Endodermal cell (in vitro differentiated cells): ENCODE results near the gene LAMC1. TPM values are rescaled to one million over a fixed set of nuclear protein-coding genes. Genes with fewer than 3 reads are reported as not detected.

Experiments used
- DNase-seq: peaks from one replicate; pipeline ENCODE4 v3.0.0-alpha.2; 2017
- H3K27ac ChIP-seq: 2 replicates; pipeline ENCODE4 v1.5.1; 2013; ENCODE audit warnings: mild to moderate bottlenecking, low read depth, low read length, moderate library complexity
- H3K27me3 ChIP-seq: 2 replicates; pipeline ENCODE4 v1.6.1; 2013; ENCODE audit warnings: mild to moderate bottlenecking, low read length, moderate library complexity; ENCODE audit not compliant: insufficient read depth, control insufficient read depth, poor library complexity, severe bottlenecking
- H3K36me3 ChIP-seq: 2 replicates; pipeline ENCODE4 v1.7.0; 2013; ENCODE audit warnings: mild to moderate bottlenecking, low read length, moderate library complexity; ENCODE audit not compliant: control insufficient read depth, insufficient read depth
- H3K4me1 ChIP-seq: one replicate; pipeline ENCODE4 v1.7.0; 2013; ENCODE audit warnings: low read length; ENCODE audit not compliant: control insufficient read depth, insufficient read depth
- H3K4me3 ChIP-seq: 2 replicates; pipeline ENCODE4 v1.5.1; 2013; ENCODE audit warnings: mild to moderate bottlenecking, low read length, moderate library complexity
- H3K9ac ChIP-seq: 2 replicates; pipeline ENCODE4 v1.6.1; 2013; ENCODE audit warnings: mild to moderate bottlenecking, low read length, moderate library complexity; ENCODE audit not compliant: poor library complexity, severe bottlenecking; ENCODE audit errors: extremely low read depth
- H3K9me3 ChIP-seq: 2 replicates; pipeline ENCODE4 v1.6.1; 2013; ENCODE audit warnings: mild to moderate bottlenecking, low read length, moderate library complexity; ENCODE audit not compliant: control insufficient read depth
- H3K27ac Mint-ChIP-seq: 2 replicates; pipeline ENCODE4 v1.8.0; 2020; ENCODE audit warnings: mixed read lengths
- H3K27me3 Mint-ChIP-seq: 2 replicates; pipeline ENCODE4 v1.8.0; 2021; ENCODE audit warnings: mild to moderate bottlenecking, mixed read lengths; ENCODE audit not compliant: insufficient read depth
- H3K36me3 Mint-ChIP-seq: 2 replicates; pipeline ENCODE4 v1.8.0; 2020; ENCODE audit warnings: low read depth, mixed read lengths
- H3K4me1 Mint-ChIP-seq: 2 replicates; pipeline ENCODE4 v1.8.0; 2020; ENCODE audit warnings: mixed read lengths
- H3K4me3 Mint-ChIP-seq: 2 replicates; pipeline ENCODE4 v1.8.0; 2020; ENCODE audit warnings: mild to moderate bottlenecking, moderate library complexity, mixed read lengths
- H3K9me3 Mint-ChIP-seq: 2 replicates; pipeline ENCODE4 v1.8.0; 2020; ENCODE audit warnings: mild to moderate bottlenecking, mixed read lengths
- WGBS, 2 experiments: methylation state at CpG; one replicate each; pipeline versions ENCODE4 v1.1.5 to v1.1.7; 2013; ENCODE audit warnings: missing lambda C conversion rate in 2 of 2, mixed read lengths in 1 of 2; ENCODE audit not compliant: insufficient coverage in 1 of 2, insufficient read length in 1 of 2; 5-methylcytosine and 5-hydroxymethylcytosine counted together
- total RNA-seq, 2 donors: library from RNA; stranded (reverse); fragmentation: NEBNext Ultra II Directional in 1 of 2; extraction: Animal tissue kit (Norgen Biotek cat#: 25700) in 1 of 2; gene quantifications; 2 replicates in 1 of 2; 3 replicates in 1 of 2; pipeline ENCODE4 v1.2.1, GENCODE V29; 2021
- TF ChIP-seq, protein P1 (sequence below): fragments of 200-600 bp; sonication (generic); conservative IDR thresholded peaks from 2 replicates; pipeline ENCODE4 v1.5.0; 2021; ENCODE audit warnings: antibody characterized with exemption, mild to moderate bottlenecking

Gene LAMC1
- total RNA-seq, 2 donors from 2014 or later: 47.9 to 58.8 TPM

DNA sequence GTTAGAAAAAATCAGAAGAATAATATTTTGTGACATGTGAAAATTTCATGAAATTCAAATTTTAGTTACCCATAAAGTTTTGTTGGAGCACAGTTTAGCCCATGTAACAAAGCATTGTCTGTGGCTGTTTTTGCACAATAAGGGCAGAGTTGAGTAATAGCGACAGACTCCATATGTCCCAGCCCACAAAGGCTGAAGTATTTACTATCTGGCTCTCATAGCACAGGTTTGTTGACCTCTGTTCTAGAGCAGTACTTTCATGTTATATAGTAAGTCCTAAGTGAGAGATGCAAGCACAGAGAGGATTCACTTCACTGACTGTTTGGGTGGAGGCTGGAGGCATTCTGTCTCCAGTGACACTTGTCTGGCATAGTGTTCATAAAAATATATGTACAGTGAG lies 6.8 kb downstream of the LAMC1 start:
- no peak overlapping the region for H3K27ac Mint-ChIP-seq
- peaks cover 5% of the 10 kb centered on the region for H3K36me3 Mint-ChIP-seq
- Histone ChIP-seq H3K27ac (no peak overlapping the region), H3K9me3 (no peaks in the 10 kb centered on the region), H3K36me3 (no peaks in the 10 kb centered on the region), H3K27me3 (peaks cover 12% of the 10 kb centered on the region), H3K4me1 (peaks cover 26% of the 10 kb centered on the region), H3K4me3 (no peak overlapping the region), H3K9ac (no peak overlapping the region)
- peaks cover 55% of the 10 kb centered on the region for H3K4me1 Mint-ChIP-seq
- no peak for DNase-seq
- TF ChIP-seq, protein P1, sequence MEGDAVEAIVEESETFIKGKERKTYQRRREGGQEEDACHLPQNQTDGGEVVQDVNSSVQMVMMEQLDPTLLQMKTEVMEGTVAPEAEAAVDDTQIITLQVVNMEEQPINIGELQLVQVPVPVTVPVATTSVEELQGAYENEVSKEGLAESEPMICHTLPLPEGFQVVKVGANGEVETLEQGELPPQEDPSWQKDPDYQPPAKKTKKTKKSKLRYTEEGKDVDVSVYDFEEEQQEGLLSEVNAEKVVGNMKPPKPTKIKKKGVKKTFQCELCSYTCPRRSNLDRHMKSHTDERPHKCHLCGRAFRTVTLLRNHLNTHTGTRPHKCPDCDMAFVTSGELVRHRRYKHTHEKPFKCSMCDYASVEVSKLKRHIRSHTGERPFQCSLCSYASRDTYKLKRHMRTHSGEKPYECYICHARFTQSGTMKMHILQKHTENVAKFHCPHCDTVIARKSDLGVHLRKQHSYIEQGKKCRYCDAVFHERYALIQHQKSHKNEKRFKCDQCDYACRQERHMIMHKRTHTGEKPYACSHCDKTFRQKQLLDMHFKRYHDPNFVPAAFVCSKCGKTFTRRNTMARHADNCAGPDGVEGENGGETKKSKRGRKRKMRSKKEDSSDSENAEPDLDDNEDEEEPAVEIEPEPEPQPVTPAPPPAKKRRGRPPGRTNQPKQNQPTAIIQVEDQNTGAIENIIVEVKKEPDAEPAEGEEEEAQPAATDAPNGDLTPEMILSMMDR: no peak
- no peak overlapping the region for H3K4me3 Mint-ChIP-seq
- 96% methylated on average over 1 of the region's 1 CpG; no CpG with 5 or more reads in 1 of the 2 experiments for WGBS, 2 experiments
- no peaks in the 10 kb centered on the region for H3K9me3 Mint-ChIP-seq
- H3K27me3 Mint-ChIP-seq: peaks cover 27% of the 10 kb centered on the region

DNA sequence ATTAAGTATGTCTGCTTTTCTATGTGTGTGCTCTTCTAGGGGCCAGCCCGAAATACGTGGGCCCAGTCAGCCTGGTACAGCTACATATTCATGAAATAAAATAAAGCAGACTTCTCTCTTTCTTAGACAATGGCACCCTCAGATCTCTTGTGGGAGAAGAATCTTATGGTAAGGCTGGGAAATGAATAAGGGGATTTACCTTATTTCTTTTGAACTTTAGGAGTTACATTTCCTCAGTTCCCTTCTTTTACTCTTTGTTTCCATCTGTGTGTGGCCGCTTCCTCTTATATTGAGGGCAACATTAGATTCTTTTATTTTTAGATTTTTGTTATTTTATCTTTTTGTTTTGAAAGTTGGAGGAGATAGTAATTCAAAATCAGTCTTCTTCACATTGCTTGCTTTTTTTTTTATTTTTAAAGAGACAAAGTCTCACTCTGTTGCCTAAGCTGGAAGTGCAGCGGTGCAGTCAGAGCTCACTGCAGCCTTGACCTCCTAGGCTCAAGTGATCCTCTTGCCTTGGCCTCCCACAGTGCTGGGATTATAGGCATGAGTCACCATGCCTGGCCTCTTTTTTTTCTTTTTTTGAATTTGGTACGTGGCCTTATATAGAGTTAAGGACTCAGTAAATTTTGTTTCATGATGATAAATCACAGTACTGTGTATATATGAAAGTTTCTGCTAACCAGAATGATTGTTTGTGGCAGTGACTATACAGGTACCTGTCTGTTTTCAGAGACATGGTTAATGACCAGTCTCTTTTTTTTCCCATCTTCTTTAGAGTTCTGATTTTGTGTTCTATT lies 9.1 kb downstream of the LAMC1 start:
- Mint-ChIP-seq H3K36me3 (peaks cover 5% of the 10 kb centered on the region), H3K27ac (no peak overlapping the region), H3K4me3 (no peak overlapping the region), H3K27me3 (peaks cover 8% of the 10 kb centered on the region), H3K9me3 (no peaks in the 10 kb centered on the region), H3K4me1 (peaks cover 42% of the 10 kb centered on the region)
- Histone ChIP-seq H3K4me1 (peaks cover 23% of the 10 kb centered on the region), H3K27ac (no peak overlapping the region), H3K36me3 (no peaks in the 10 kb centered on the region), H3K27me3 (no peaks in the 10 kb centered on the region), H3K9ac (no peak overlapping the region), H3K9me3 (no peaks in the 10 kb centered on the region), H3K4me3 (no peak overlapping the region)
- TF ChIP-seq, protein P1: no peak
- WGBS, 2 experiments: 61 to 86% methylated on average over 1 to 4 of the region's 5 CpGs
- DNase-seq: no peak

DNA sequence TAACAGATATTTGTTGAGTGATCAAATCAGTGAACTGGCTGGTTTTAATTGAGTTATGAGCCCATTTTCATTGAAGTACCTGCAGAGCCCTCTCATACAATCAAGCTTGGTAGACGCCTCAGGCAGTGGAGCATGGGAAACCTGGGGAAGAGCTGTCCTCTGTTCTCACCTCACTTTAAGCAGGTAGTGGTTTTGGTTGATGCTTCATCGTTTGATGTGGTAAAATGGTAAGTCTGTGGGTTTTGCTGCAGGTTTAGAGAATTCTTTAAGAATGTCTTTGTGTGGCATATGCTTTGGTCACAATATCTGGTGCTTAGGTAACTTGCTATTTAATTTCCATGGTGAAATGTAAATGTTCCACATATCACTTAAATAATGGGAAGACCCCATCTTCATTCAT lies 10.0 kb downstream of the LAMC1 start:
- no peak overlapping the region for H3K27ac ChIP-seq
- Mint-ChIP-seq H3K4me1 (peaks cover 38% of the 10 kb centered on the region), H3K36me3 (peaks cover 5% of the 10 kb centered on the region), H3K9me3 (no peaks in the 10 kb centered on the region), H3K27me3 (peaks cover 5% of the 10 kb centered on the region), H3K4me3 (no peak overlapping the region), H3K27ac (no peak overlapping the region)
- no peaks in the 10 kb centered on the region for H3K27me3 ChIP-seq
- no peaks in the 10 kb centered on the region for H3K9me3 ChIP-seq
- H3K4me1 ChIP-seq: peaks cover 15% of the 10 kb centered on the region
- TF ChIP-seq, protein P1: no peak
- no peak overlapping the region for H3K4me3 ChIP-seq
- no peaks in the 10 kb centered on the region for H3K36me3 ChIP-seq
- no peak for DNase-seq
- 97% methylated on average over 2 of the region's 2 CpGs; no CpG with 5 or more reads in 1 of the 2 experiments for WGBS, 2 experiments
- H3K9ac ChIP-seq: no peak overlapping the region
